CD4-positive, alpha-beta T cell treated with Interleukin-15 for 4 hours (primary cell): Measurements from ENCODE around the gene CREBBP.

Experiments used
- DNase-seq: peaks from one replicate; pipeline ENCODE4 v3.0.0-alpha.2; 2020; ENCODE audit warnings: low spot score

CREBBP gene

DNA sequence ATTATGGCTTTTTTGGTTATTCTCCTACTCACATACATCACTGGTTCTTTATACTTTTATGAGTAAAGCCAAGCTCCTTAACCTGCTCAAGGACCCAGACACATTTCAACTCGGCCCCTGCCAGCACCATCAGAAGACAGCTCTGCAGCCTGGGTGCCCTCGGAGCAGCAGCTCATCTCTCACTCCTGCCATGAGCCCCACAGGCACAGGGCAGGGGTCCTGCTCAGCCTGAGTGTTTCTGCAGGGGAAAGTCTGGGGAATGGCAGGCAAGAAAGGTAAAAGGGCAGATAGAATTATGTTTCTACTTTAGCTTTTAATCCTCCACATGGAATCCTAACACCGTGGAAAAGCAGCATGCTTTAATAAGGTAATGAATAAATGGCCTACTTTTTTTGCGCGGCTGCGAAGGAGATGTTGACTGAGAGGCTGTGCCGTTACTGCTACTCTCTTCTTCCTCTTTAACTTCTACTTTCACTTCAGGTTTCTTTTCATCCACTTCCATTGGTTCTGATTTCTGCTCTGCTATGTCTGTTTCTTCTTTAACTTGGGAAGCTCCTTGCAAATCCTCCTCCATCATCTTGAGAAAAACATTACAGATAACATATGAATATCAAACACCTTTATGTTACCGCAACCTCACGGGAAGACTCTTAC lies 113.1 kb downstream of the CREBBP start:
- no peak for DNase-seq

DNA sequence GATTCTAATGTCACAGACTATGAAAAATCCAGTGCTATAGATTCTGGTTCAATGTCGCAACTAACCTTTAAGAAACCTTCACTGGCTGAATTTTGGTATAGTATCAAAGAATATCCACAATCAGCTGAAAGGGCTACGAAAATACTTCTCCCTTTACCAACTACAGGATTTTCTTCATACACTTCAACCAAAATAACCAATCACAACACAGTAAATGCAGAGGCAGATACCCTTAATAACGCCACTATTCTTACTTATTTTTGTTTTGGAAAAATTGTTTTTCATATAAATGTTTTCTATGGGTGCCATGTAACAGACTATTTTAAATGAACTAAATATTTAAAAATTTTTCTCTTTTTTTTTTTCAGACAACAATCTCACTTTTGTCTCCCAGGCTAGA lies 114.3 kb downstream of the CREBBP start:
- DNase-seq = no peak

DNA sequence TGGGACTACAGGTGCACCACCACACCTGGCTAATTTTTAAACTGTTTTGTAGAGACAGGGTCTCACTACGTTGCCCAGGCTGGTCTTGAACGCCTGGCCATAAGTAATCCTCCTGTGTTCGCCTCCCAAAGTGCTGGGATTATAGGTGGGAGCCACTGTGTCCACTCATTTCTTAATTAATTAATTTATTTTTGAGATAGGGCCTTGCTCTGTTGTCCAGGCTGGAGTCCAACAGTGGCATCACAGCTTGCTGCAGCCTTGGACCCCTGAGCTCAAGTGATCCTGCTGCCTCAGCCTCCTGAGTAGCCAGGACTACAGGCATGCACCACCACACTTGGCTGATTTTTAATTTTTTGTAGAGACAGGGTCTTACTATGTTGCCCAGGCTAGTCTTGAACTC lies 116.1 kb downstream of the CREBBP start:
- DNase-seq = no peak

DNA sequence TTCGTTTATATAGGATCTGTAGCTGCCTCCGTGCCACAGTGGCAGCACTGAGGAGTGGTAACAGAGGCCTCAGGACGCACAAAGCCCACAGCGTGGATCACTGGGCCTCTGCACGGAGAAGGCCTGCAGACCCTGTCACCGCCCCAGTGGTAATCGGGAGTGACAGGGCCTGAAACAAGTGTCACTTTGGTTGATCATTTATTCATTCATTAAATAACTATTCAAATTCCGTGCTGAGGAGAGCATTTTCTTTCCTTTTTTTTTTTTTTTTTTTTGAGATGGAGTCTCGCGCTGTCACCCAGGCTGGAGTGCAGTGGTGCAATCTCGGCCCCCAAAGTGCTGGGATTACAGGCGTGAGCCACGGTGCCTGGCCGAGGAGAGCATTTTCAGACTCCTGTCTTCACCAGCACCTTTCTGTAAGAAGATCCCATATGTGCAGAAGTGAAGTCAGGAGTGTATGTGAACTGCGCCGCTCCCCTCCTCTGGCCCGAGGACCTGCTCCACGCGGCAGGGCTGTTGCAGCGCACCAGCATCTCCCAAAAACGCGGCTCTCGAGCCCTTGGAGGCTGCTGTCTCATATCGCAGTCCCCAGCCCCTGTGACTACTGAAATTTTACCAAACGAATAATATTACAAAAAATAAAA lies 118.3 kb downstream of the CREBBP start:
- no peak for DNase-seq

DNA sequence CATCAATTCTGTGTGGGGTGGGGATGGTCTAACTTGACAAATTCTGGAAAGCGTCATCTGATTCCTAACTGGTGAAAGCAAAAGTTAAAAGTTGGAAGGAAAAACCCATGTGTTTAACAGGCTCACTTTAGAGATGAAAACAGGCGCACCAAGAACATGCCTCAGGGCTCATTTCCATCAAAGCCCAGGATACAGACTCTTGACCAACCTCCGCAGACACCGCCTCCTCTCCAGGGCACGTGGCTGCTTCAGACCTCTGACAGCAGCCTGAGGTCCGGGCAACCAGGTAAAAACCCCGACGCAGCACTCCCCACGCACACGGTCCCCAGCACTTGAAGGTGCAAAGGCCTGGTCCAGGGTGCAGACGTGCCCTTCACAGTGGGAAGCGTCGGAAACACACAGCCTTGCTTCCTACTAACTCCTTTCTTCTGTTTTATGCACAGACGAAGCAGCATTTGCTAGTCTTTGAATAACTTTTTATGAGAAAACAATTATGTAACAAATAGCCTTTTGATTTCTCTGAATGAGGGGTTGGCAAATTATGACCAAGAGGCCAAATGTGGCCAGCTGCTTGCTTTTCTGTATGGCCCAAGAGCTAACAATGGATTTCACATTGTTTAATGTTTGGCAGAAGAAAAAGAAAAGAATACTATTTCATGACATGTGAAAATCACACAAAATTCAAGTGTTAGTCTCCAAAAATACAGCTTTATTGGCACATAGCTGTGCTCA lies 119.0 kb downstream of the CREBBP start:
- DNase-seq = no peak

DNA sequence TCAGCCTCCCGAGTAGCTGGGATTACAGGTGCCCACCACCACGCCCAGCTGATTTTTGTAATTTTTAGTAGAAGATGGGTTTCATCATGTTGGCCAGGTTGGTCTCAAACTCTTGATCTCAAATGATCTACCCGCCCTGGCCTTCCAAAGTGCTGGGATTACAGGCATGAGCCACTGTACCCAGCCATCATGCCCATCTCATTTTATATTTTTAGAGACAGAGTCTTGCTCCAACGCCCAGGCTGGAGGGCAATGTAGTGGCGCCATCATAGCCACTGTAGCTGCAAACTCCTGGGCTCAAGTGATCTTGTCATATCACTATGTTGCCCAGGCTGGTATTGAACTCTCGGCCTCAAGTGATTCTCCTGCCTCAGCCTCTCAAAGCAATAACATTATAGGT lies 120.0 kb downstream of the CREBBP start:
- no peak for DNase-seq

DNA sequence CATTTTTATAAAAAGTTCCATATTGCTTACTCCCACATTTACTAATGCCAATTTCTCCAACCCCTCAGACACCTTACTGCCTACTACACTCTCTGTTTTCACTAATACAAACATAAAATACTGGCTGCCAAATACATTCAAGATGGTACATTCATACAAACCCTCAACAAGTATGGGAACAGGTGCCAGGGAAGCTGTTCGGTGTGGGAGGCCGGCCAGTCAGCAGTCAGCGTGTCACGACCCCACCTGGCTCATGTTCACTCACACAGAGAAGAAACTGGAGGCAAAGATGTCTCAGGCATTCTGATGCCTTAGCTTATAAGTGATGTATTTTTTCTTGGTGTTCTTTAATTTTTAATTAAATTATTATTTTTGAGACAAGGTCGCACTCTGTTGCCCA lies 120.8 kb downstream of the CREBBP start:
- DNase-seq = no peak

DNA sequence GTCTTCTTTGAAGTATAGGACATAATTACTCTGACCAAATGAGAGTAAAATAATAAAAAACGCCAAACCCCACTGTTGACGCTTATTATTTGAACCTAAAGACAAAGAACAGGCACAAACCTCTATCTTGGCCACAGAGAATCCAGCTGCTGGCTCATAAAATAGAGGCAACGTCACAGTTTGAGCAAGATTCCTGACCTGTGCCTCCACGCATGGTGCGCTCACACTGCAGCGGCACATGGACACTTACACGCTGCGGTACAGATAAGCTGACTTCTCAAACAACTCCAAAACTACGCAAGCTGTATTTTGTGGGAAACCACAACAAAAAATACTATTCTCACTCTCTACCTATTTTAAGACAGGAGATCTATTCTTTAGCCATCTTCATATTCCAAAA lies 124.4 kb downstream of the CREBBP start:
- no peak for DNase-seq

DNA sequence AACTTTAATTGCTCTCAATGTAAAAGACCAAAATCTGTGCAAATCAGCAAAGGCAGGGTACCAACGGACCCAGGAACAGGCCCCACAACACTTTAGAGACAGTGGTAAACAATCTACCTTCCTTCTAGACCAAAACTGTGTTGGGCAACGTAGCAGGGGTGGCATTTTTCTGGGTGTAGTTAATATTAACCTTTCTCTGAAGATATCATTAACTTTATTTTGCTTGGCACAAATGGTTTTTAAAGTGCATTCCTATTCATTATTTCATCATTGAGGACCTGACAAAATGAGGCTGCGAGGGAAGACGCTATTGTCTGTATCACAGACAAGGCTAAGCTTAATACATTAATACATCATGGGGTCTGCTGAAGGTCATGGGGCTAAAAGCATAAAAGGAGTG lies 125.3 kb downstream of the CREBBP start:
- no peak for DNase-seq

DNA sequence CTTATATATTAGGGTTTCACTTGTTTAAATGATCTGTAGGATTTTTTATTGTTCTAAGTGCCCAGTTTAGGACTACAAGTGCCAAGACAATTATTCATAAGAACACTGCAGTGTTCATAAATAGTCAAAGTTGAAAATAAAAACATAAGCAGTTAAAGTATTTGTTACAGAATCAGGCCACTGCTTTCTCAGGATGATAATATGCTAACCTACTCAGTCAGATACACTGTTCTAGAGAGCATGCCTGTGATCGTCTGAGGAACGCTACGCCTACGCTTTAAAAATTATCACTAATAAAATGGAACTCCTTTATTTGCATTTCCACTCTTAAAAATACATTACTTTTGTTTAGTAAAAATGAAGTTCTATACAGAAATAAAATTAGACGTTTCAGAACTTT lies 125.7 kb downstream of the CREBBP start:
- DNase-seq = no peak

DNA sequence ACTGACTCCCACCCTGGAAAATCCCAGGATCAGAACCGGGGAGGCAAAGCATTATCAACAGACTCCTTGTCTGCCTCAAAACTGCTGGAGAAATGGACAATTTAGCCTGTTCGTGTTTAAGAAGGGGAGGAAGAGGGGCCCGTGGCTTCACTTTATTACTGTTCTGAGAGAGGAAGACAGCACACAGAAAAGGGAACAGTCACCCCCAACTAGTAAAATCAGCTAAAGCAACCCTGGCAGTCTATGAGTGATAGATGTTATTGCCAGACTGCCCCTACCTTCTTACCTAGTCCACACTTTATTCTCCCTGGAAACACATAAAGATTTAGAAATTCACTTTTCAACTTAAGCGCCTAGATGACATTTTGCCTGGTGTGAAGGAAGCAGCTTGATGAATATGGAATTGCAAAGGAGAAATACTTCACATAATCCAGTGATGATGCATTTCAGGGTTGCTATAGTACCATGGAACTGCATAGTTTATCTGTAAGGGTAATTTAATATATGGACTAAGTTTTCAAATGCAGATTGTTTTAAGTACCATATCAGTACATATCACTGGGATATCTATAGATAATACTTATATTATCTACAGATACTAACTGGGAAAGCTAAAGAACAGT lies 126.3 kb downstream of the CREBBP start:
- no peak for DNase-seq

DNA sequence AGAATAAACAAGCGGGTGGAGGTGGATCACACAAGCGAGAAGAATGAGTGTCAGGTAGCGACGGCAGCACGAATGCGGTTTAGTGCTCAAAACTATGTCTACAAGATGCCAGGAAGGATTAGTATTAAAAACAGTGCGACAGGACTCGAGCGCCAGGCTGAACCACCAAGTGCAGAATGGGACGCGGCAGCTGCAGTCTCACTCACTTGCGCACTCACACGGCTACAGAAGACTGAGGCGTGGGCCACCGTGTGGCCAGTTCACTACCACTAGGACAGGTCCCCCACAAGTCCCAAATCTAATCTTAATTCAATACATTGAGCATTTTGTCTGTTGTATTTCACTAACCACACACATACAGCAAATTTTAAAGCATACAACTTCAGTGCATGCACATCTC lies 127.5 kb downstream of the CREBBP start:
- no peak for DNase-seq

DNA sequence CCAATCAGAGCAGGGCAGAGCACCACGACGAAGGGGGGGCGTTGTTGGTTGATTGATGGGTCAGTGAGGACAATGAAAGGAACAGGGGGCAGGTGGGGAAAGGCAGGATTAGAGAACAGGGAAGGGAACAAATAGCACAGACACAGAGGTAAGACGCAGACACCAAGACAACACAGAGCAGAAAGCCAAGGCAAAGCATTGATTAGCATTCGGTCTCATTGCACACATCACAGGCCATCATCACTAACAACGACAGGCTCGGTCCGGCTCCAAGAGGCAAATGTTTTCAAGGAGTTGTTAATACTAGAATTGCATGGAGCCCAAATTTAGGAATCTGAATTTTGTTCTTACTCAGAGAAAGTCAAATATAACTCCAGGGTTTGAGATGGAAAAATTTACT lies 128.6 kb downstream of the CREBBP start:
- DNase-seq = no peak

DNA sequence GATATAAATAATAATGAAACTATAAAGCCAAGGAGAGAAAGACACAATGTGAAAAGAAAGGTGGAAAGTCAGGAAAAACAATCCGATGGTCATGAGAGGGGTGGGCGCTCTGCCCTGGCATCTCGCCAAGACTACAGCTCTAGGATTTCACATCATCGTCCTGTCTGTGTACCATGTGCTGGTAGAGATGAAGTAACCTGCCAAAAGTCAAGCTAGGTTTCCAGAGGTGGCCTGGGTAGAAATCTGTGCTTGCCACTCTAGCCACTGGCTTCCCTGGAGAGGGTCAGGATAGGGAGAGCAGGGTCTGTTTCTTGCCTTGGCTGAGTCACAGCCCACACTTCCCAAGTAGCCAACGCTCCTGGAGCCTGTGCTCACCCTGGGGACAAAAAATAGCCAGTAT lies 132.2 kb downstream of the CREBBP start:
- DNase-seq = no peak

DNA sequence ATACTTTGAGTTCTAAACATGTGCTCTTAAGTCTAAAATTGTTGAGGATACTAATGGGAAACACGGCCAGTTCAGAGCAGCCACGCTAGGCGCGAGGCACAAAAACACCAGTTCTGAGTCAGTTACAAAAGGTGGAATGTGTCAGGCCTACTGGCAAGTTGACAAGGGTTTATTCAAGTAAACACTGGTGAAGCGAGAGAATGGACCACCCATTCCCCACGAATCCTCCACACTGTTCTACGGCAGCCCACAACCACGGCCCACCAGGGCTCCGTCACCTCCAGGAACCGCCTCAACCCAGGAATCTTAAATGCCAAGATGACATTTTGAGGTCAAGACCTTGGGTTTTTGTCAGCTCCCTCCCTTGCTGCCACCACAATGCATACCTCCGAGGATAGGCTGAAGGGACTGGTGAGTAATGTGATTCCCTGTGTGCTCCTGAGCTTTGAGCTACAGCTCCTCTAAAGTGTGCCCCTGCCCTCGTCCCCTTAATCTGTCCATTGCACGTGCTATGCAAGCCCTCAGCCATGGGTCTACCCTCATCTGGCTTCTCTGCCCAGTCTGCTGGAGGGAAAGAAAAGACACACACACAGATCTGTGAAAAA lies 134.7 kb downstream of the CREBBP start:
- DNase-seq = no peak

DNA sequence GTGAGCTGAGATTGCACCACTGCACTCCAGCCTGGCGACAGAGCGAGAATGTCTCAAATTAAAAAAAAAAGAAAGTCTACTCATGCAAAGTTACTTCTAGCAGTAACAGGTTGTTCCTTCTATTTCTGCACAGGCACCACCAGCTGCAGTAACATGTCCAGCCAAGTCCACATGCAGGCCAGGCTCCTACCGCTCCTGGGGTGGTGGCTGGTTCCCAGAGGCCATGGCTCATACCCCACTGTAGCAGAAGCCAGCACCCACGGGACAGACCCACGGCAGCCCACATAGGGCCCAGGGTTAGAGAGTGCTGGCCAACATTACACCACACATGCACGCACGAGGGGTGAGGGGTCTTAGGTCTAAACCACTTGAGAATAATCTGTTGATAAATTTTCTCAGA lies 136.5 kb downstream of the CREBBP start:
- DNase-seq = no peak

DNA sequence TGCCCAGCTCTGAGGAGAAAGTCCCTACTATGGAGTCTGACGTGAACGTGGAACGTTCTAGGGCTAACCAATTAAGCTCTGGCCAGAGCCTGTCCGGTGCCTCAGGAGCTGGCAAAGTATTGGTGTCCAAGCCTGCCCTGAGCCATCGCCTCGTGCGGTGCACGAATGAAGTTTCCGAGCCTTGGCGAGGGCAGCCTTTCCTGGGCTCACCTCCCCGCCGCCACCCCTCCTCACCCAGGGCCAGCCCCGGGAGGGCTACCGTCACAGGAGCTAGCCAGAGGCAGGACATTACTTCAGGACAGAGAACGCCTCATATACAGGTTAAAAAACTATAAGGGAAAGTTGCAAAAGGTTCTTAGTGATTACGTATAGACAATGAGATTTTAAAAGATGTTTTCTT lies 139.6 kb downstream of the CREBBP start:
- no peak for DNase-seq

DNA sequence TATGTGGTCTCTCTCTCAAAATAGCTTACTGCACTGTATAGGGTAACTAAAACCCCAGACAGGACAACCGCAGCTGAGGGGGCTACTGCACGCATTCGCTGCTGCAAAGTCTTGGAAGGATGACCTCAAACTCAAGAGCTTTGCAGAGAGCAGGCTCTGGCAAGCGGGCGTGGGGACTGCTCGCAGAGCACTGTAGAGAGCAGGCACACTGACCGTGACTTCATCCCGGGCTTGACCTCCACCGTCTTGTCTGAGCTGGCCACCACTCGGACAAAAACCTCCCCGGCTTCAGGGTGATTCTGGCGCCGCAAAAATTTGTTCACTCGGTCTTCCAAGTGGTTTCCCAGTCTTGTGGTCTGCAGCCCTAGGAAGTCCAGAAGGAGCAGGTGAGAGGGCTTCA lies 140.3 kb downstream of the CREBBP start:
- no peak for DNase-seq

DNA sequence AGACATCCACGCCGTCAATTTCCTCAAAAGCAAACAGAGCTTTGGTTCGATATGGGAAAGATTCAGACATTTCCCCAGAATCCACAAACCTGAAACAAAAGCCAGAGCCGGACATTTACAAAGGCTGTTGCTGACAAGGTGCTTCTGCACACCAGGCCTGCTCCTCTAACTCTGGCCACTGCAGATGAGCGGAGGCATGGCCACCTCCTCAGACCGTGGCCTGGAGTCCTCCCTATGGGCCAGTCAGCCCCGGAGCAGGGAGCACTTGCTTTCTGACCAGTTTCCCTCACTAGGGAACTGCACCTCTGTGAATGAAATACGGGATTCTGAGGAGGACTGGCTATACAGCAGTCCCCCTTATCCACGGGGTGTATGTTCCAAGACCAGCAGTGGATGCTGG lies 140.9 kb downstream of the CREBBP start:
- no peak for DNase-seq

DNA sequence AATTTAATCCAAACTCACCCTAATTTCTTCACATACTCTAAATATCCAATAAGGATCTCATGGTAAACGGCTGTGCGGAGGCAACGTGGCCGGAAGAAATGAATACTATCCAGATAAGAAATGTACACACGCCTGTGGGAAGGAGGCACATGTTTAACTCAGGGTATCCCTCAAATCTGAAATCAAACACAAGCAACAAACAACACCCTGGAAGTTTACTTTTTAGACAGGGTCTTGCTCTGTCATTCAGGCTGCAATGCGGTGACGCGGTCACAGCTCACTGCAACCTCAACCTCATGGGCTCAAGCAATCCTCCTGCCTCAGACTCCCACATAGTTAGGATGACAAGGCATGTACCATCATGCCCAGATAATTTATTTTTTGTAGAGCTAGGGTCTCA lies 142.0 kb downstream of the CREBBP start:
- DNase-seq = no peak

DNA sequence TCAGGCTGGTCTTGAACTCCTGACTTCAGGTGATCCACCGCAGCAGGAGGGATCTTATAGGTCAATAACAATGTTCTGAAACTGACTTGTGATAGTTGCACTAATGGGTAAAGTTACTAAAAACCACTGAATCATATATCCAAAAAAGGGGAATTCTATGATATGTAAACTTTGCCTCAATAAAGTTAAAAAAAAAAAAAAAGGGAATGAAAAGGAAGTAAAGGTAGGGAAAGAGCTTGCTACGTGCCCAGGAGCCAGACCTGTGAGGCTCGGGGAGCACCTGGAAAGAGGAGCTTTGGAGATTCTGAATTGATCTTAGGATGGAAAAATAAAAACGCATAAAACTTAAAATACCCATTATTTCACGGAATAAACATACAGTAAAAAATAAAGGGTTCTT lies 142.4 kb downstream of the CREBBP start:
- no peak for DNase-seq

DNA sequence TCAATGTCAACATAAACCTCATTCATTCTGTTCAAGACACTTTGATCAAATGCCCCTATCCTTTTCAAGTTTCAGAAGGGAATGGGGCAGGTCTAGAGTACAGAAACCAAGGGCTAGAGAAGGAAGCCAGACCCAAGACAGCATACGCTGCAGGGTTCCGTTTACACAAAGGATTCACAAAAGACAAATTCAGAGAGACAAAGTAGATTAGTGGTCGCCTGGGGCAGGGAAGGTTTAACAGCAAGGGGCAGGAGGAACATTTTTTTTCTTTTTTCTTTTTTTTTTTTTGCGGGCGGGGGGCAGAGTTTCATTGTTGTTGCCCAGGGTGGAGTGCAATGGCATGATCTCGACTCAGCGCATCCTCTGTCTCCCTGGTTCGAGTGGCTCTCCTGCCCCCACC lies 143.3 kb downstream of the CREBBP start:
- no peak for DNase-seq

DNA sequence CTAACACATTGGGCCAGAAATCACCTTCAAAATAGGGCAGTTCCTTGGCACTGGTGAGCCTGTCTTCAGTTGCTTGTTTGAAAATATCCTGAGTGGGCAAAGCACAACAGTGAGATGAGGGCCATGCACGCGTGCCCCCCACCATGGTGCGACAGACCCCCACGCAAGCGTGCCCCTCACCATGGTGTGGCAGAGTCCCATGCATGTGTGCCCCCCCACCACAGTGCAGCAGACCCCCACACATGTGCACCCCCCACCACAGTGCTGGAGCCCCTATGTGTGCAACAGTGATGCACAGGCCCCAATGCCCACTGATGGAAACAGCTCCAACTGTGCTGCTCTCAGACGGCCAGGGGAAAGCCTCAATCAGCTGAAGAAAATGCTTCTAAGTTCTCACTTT lies 144.4 kb downstream of the CREBBP start:
- DNase-seq = no peak
